ENCODE measurements around the gene OPRD1.

Gene OPRD1

DNA sequence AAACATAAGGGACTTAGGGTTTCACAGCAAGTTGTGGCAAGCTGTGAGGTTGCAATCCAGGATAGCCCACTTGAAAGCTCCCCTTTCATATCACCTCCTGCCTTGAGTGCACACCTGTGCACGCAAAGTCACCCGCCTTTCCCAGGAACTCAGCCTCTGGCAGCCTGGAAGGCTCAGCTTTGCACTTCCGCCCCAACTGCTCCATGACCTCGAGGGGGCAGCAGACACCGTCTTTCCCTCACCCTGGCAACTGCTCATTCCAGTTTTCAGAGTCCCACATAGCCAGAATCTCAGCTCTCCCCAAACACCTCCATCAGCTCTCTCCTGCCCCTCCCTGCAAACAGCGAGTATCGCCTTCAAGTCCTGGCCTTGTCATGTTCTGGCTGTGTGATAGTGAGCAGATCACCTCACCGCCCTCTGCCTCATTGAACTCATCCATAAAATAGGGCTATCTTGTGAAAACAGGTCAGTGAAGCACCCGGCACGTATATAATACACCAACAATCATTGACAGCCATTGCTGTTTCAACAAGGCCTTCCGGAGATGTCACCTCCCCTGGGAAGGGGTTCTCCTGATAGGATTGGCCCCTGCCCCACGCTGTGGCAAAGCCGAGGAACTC is 70.1 kb downstream of the OPRD1 start:
- in situ Hi-C loops (cut with HindIII; ENCODE audit: low sequenced_read_pairs), result no loop called here

DNA sequence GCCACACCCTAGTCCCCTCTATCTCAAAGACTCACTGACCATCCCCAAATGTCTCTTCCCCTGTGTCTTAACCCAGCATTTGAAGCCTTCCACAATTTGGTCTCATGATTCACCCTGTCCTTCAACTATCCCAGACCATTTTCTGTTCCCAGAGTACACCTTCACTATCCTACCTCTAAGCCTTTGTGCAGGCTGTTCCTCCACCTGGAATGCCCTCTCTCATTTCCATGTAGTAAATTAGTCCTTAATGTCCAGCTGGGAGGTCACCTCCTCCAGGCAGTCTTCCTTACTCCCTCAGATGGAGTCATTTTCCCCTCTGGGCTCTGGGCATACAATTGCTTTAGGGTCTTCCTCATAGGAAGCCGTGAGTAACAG is 71.3 kb downstream of the OPRD1 start:
- in situ Hi-C loops (cut with HindIII; ENCODE audit: low sequenced_read_pairs), result no loop called here

DNA sequence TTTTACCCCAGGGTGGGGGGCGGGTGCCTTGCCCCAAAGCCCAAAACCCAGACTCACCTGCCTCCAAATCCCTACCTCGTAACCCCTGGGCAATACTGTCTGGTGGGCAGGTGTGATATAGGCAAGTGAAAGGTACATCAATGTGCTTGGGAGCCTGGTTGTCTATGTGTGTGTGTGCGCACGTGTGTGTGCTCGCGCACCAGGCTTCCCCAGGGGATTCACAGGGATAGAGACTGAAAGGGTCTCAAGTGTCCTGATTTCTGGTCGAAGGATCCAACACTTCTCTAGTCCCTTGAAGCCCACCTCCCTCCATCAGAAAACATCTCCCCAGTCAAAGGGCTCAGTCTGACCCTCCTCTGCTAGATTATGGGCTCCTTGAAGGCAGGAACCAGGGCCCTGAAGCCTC is 73.5 kb downstream of the OPRD1 start:
- in situ Hi-C loops (cut with HindIII; ENCODE audit: low sequenced_read_pairs), result no loop called here

DNA sequence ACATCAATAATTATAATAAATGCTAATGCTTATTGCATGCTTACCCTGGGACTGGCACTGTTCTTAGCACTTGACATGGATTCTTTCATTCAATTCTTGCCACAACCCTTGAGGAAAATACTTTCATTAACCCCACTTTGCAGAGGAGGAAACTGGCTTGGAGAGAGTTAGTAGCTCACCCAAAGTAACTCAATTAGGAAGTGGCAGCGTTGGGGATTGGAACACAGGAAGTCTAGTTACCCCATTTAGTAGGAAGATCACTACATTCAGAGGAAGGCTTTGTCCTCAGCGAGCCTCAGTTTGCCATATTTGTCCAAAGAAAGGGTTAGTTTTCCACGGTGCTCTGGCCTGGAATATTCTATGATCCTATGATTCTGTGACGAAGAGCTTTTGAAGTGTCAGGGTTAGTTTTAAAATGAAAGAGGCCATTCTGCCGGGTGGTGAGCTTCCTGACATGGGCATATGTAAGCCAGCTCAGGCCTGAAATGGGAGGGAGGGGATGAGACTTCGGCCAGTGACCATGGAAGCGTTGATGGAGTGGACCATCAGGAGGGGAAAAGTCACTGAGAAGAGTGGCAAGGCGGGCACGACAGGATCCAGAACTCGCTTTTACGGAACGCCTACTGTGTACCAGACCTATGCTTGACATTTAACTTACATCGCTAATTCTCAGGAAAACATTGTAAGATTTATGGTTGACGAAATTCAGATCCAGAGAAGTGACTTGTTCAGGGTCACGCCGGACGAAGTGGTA is 74.2 kb downstream of the OPRD1 start:
- in situ Hi-C loops (cut with HindIII; ENCODE audit: low sequenced_read_pairs), result no loop called here

DNA sequence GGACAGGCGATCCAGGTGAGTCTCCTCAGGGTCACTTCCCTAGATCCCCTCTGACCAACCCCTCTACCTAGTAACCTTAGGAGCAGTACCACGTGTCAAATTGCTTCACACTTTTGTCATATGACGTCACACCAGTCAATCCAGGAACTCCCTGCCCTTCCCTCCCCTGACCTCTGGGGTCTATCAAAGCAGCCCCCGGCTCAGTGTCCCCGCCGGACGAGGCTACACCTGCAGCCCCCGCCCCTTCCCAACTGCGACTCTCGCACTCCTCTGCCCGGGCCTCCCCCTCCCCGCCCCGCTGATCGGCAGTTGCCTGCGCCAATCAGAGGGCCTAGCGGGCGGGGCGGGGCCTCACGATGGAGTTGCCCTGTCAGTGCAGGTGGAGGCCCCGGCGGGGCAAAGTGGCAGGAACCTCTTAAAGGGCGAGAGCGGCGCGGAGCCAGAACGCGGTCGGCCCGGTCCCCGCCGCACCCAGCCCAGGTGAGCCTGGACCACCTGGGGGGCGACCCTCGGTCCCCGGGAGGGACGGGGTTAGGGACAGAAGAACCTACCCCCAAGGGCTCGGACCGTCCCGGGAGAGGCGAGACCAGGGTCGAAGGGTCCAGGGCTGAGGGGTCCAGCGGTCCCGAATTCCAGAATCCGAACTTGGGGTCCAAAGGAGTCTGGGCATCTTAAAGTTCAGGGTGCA is 74.9 kb downstream of the OPRD1 start:
- in situ Hi-C loops (cut with HindIII; ENCODE audit: low sequenced_read_pairs), result no loop called here

DNA sequence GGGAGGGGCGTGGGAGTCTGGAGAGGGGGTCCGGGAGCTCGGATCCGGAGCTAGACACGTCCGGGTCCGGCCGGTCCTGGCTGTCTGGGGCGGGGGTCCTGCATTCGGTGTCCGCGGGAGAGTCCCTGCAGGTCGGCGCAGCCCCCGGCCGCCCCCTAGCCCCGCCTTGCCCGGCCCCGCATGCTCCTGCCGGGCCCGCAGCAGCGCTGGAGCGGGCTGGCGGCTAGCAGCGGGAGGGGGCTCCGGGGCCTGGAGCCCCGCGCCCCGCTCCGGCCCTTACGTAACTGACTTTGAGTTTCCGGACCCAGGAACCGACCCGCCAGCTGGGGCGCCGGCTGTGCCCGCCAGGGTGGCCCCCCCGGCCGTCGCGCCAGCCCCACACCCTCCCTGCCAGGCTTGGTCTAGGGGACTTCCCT is 75.5 kb downstream of the OPRD1 start:
- in situ Hi-C loops (cut with HindIII; ENCODE audit: low sequenced_read_pairs), result no loop called here

DNA sequence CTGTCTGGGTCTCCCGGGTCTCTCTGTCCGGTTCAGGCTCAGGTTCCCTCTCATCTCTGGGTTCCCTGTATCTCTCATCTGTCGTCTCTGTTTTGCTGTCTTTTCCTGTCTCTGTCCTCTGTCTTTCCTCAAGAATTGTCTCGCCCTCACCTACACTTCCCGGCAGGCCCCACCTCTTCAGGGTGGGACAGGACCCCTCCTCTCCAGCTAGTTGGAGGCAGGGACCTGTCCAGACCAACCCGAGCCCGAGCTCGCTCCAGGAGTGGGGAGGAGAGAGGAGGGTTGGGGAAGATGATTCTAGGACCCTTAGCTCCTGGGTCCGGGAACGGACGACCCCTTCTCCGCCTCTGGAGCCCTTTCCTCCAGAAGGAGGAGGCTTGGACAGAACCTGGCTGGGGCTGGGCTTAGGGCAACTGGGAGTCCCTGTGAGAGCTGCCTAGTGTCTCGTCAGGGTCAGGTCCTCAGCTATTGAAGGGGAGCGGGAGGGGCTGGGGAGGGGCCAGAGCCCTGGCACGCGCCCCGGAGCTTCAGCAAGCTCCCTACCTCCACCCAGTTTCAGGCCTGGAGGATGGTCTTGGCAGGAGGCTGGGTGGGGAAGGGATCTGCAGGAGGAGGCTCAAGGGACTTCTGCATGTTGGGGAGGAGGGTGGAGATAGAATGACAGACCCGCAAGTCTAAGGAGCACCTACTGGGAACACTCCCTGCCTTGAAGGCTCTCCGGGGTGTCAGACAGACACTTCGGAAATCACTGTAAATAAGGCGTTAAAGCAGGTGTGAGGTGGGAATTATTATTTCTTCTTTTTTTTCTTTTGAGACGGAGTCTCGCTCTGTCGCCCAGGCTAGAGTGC is 76.1 kb downstream of the OPRD1 start:
- in situ Hi-C loops (cut with HindIII; ENCODE audit: low sequenced_read_pairs), result no loop called here

DNA sequence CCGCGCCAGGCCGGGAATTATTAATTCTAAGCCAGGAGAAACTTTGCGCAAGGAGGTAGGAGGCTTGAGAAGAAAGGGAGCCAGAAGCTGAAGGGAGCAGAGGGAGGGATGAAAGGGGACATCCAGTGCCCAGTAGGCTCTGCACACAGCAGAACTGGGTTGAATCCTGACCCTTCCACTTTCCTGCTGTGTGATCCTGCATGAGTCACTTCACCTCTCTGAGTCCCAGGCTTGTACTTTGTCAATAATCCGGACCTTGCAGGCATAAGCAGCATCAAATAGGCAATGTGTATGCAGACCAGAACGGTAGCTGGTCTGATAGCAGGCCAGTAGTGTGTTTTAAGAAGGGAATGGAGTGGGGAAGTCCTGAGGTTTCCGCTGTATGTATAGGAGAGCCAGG is 76.9 kb downstream of the OPRD1 start:
- in situ Hi-C loops (cut with HindIII; ENCODE audit: low sequenced_read_pairs), result no loop called here

DNA sequence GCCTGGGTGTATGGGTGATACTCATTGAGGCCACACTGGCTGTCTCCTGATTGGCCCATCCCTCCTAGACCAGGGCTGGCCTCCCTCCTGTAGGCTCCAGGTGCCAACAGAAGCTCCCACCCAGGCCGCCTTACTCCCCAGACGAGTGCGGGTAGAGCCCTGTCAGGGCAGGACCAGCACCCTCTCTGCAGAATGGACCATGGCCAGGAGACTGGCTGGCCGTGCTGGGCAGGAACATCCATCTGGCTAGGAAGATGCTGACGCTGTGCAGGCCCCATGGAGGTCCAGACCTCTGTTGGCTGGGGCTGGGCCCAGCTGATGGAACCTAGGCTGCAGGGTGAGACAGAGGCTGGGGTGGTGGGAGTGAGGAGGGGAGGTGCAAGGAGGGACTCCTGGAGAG is 77.4 kb downstream of the OPRD1 start:
- in situ Hi-C loops (cut with HindIII; ENCODE audit: low sequenced_read_pairs), result no loop called here

DNA sequence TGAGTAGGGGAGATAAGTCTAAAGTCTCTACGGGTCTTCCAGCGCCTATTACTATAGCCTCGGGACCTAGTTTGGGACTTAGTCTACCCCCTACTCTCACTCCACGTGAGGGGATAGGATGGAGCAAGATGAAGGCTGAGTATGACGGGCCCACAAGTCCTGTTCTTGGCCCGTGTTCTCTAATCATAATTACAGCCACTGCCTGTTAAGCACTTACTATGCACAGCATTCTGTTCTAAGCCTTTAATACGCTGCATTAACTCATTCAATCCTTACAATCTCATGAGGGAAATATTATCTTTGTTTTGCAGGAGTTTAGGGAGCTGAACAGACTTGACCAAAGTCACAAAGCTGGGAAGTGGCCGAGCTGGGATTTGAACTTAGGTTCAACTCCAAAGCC is 78.5 kb downstream of the OPRD1 start:
- in situ Hi-C loops (cut with HindIII; ENCODE audit: low sequenced_read_pairs), result no loop called here

DNA sequence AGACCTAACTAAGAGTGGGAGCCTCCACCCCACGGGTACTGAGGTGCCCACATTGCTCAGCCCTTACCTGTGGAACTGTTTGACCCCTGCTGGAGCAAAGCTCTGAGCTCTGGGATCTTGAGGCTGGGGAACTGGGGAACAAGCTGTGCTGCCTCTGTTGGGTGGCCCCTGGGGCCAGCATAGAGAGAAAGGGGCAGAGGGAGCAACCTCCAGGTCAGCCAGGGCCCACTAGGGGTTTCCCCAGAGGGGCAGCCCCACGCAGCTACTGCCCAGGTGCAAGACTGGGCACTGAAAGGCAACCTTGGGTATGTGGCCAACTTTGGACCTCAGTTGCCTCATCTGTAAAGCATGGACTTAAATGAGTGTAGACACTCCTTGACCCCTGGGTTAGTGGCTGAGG is 78.9 kb downstream of the OPRD1 start:
- in situ Hi-C loops (cut with HindIII; ENCODE audit: low sequenced_read_pairs), result no loop called here

DNA sequence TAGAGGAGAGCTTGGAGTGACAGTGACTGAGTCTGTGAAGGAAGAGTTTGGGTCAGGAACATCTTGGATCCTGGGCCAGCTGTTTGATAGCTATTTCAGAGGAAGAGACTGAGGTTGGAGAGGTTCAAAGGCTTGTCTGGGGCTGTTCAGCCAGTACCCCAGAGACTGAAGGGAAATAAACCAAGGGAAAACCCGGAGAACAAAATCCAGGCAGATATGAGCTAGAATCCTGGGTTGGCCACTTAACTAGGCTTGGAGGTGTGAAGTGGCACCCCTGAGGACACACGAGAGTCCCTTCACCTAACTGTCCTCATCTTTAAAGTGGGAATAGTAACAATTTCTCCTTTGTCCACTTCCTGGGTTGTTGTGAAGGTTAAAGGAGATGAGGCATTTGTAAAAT is 79.3 kb downstream of the OPRD1 start:
- in situ Hi-C loops (cut with HindIII; ENCODE audit: low sequenced_read_pairs), result no loop called here

DNA sequence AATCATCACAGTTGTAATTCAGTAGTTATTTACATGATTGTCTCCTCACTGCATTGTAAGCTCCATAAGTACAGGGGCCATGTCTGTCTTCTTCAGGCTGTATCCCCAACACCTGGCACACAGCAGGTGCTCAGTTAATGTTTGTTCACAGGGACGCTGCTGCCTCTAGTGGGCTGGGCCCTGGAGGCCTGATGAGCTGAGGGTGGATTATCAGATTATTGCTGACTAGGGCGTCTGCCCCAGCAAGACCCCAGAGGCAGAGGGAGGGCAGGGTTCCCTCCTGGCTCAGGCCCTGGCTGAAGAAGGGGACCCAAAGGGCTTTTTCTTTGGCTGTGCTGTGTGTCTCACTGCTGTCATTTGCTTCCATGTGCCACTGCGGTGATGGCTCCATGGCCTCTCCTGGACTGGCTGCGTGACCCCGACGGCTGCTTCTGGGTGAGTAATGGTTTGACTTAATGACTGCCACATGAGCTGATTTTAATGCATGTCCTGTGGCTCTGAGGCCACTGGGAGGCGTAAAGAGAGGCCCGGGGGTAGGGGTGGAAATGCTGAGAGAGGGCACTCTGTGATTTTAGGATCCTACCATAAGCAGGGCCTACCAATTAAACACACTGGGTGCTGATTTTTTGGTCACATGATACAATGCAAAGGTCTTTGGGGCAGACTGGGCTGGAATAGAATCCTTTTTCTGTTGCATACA is 81.6 kb downstream of the OPRD1 start:
- in situ Hi-C loops (cut with HindIII; ENCODE audit: low sequenced_read_pairs), result no loop called here

DNA sequence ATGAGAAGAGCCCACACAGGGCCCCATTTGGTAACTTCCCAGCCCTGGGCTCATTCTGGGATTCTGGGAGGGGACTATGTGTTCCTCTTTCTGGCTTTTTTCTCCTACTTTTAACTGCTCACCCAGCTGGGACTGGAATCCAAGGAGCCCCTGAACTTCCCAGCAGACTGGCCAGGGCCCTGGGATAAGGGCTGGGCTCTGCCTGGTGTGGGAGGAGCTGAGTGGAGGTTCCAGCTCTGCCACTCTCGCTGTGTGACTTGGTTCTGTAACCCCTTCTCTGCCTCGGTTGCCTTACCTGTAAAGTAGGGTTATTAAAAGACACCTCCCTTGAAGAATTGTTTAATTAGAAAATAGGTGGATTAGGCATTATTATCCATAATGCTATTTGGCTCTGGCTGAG is 82.8 kb downstream of the OPRD1 start:
- in situ Hi-C loops (cut with HindIII; ENCODE audit: low sequenced_read_pairs), result no loop called here

DNA sequence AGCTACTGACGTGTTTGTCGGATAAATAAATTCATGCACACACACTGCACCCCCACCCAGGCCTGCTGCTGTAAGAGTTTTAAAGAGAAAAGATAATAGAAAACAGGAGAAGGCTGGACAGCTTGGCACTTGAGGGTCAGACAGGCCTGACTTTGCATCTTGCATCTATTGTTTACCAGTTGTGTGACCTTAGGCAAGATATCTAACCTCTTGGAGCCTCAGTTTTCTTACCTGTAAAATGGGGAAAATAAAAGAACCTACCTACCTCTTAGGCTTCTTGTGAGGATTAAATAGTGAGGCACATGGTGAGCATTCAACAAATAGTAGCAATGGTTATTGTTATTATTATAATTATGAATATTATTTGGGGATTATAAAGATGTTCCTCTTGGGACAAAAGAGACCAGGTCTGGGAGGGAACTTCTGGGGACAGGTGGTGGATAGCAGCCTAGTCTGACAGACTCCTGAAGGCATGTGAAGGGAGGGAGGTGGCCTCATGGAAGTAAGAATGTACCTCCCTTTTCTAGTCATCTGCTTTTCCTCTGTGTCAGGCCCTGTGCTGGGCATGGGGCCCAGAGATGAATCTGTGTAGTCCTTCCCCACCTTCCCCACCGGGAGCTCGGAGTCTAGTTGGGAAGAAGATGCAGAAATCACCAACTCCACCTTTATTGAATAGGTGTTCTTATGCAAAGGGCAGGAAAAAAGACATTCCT is 84.1 kb downstream of the OPRD1 start:
- in situ Hi-C loops (cut with HindIII; ENCODE audit: low sequenced_read_pairs), result no loop called here

DNA sequence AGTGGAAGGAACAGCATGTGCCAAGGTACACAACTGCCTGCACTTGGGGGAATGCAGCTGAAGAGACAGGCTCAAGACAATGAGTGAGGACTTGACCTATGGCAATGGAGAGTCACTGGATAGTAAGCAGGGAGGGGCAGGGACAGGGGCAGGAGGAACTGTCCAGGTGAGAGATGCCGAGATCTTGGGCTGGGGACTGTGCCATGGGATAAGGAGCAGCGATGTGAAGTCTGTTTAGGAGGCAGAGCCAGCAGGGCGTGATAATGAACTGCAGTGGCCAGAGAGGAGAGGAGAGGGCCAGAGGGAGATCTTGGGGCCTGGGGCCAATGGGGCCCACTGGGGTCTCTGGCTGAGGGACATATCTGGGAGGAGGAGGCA is 84.6 kb downstream of the OPRD1 start:
- in situ Hi-C loops (cut with HindIII; ENCODE audit: low sequenced_read_pairs), result no loop called here

DNA sequence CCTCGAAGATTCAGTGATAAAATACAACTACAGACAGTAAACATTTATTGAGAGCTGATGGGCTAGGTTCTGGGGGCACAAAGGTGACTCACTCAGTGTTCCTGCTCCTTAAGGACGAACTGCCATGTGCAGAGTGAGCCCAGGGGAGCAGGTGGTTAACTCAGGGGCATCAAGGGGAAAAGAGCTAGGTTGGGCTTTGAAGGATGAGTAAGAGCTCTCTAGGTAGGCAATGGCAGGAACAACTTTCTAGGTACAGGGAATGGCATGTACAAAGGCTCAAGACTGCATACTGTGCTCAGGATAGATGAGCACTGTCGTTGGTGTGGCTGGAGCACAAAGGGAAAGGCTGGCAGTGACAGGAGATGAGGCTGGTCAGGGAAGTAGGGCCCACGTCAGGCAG is 85.8 kb downstream of the OPRD1 start:
- in situ Hi-C loops (cut with HindIII; ENCODE audit: low sequenced_read_pairs), result no loop called here

DNA sequence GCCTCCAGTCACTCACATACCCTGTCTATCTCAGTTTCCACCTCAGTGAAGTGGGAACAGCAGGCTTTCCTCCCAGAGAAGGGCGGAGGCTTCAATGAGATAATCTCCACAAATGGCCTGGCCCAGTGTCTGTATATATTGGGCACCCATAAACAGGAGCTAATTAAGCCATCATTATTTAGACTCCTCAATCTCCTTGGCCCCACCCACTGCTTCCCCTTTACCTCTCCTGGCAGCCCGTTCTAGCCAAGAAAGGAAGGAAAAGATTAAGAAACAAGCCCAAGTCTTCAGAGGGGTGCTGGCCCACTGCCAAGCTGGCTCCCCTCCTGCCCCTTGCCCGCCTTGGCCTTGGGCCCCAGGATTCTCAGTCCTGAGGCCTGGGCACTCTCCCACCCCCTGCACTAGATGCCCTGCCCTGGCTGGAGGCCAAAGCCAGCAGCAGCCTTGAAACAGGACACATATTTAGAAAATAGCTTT is 86.5 kb downstream of the OPRD1 start:
- in situ Hi-C loops (cut with HindIII; ENCODE audit: low sequenced_read_pairs), result no loop called here

DNA sequence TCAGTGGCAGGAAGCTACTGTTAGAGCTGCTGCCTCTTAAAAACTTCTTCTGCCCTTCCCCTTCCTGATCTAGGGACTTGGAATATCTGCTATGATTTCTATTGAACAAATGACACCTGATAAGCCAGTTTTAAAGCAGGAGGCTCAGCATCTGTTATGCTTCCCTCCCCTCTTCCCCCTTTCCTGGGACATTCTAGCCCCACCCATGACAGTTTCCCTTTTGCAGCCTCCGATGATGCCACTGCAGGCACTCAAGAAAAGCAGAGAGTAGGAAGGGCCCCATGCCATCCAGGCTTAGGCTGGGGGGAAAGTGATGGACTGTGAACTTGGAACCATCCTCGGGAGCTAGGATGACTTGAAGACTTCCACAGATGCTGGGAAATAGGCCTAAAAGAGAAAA is 87.3 kb downstream of the OPRD1 start:
- in situ Hi-C loops (cut with HindIII; ENCODE audit: low sequenced_read_pairs), result no loop called here

DNA sequence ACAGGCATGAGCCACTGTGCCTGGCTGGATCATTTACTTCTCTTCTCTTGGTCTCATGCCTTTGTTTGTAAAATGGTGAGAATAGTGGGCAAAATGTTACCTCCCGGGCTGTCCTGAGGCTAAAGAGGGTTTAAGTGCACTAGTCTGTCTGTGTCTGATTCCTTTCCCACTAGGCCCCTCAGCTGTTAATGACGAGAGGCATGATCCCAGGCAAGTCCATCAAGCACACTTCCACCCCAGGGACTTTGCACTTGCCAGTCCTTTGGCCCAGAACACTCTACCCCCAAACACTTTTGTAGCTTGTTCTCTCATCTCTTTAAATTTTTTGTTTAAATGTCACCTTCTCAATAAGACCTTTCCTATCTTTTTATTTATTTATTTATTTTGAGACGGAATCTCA is 88.6 kb downstream of the OPRD1 start:
- in situ Hi-C loops (cut with HindIII; ENCODE audit: low sequenced_read_pairs), result no loop called here
